H9 (cell line): Measurements from ENCODE around the gene TCF4. TPM values are rescaled to one million over a fixed set of nuclear protein-coding genes. Genes with fewer than 3 reads are reported as not detected.

Experiments
- DNase-seq: peaks from one replicate; pipeline ENCODE4 v3.0.0-alpha.2; 2017
- H2AFZ ChIP-seq: one replicate; pipeline ENCODE4 v1.6.1; 2013; ENCODE audit warnings: mild to moderate bottlenecking, low read length, control low read depth, moderate library complexity
- H2AK5ac ChIP-seq: 2 replicates; pipeline ENCODE4 v1.6.1; 2013; ENCODE audit warnings: low read length, control low read depth, mixed read lengths; ENCODE audit not compliant: insufficient read length
- H2BK120ac ChIP-seq: one replicate; pipeline ENCODE4 v1.6.1; 2013; ENCODE audit warnings: low read depth, mild to moderate bottlenecking, low read length, control low read depth, inconsistent platforms; ENCODE audit not compliant: poor library complexity, severe bottlenecking
- H2BK12ac ChIP-seq: 2 replicates; pipeline ENCODE4 v1.6.1; 2013; ENCODE audit warnings: low read length, control low read depth, mixed read lengths, low read depth; ENCODE audit not compliant: insufficient read length
- H2BK15ac ChIP-seq: 2 replicates; pipeline ENCODE4 v1.6.1; 2013; ENCODE audit warnings: low read depth, low read length, control low read depth
- H2BK20ac ChIP-seq: one replicate; pipeline ENCODE4 v1.6.1; 2013; ENCODE audit warnings: low read depth, mild to moderate bottlenecking, low read length, control low read depth, inconsistent platforms; ENCODE audit not compliant: poor library complexity, severe bottlenecking
- H2BK5ac ChIP-seq: 2 replicates; pipeline ENCODE4 v1.6.1; 2013; ENCODE audit warnings: low read length, control low read depth, mixed read lengths; ENCODE audit not compliant: insufficient read length
- H3K14ac ChIP-seq: 2 replicates; pipeline ENCODE4 v1.6.1; 2013; ENCODE audit warnings: low read length, control low read depth; ENCODE audit not compliant: insufficient read depth
- H3K18ac ChIP-seq: 2 replicates; pipeline ENCODE4 v1.6.1; 2013; ENCODE audit warnings: low read depth, mild to moderate bottlenecking, mixed read lengths, low read length, control low read depth; ENCODE audit not compliant: insufficient read length
- H3K23ac ChIP-seq: 2 replicates; pipeline ENCODE4 v1.6.1; 2013; ENCODE audit warnings: low read length, control low read depth, mixed read lengths, low read depth; ENCODE audit not compliant: insufficient read length
- H3K23me2 ChIP-seq: 2 replicates; pipeline ENCODE4 v1.6.1; 2013; ENCODE audit warnings: low read depth, mild to moderate bottlenecking, mixed read lengths, low read length, control low read depth; ENCODE audit not compliant: insufficient read length, poor library complexity, severe bottlenecking
- H3K27ac ChIP-seq: 2 replicates; pipeline ENCODE4 v1.5.1; 2013; ENCODE audit warnings: low read length, control low read depth, mixed read lengths, low read depth; ENCODE audit not compliant: insufficient read length
- H3K27me3 ChIP-seq: 2 replicates; pipeline ENCODE4 v1.6.1; 2013; ENCODE audit warnings: low read length, control low read depth, inconsistent platforms; ENCODE audit not compliant: insufficient read depth
- H3K4ac ChIP-seq: 2 replicates; pipeline ENCODE4 v1.6.1; 2013; ENCODE audit warnings: low read depth, mild to moderate bottlenecking, control low read depth, inconsistent platforms, low read length, moderate library complexity
- H3K4me1 ChIP-seq: 2 replicates; pipeline ENCODE4 v1.6.1; 2013; ENCODE audit warnings: low read length, control low read depth, inconsistent platforms; ENCODE audit not compliant: insufficient read depth
- H3K4me2 ChIP-seq: 2 replicates; pipeline ENCODE4 v1.6.1; 2013; ENCODE audit warnings: low read length, control low read depth, mixed read lengths; ENCODE audit not compliant: insufficient read length, insufficient read depth
- H3K56ac ChIP-seq: 2 replicates; pipeline ENCODE4 v1.6.1; 2013; ENCODE audit warnings: low read depth, mild to moderate bottlenecking, mixed read lengths, low read length, control low read depth; ENCODE audit not compliant: insufficient read length
- H3K79me1 ChIP-seq: 2 replicates; pipeline ENCODE4 v1.6.1; 2013; ENCODE audit warnings: low read depth, mild to moderate bottlenecking, moderate library complexity, low read length, control low read depth, inconsistent platforms; ENCODE audit not compliant: insufficient read depth, poor library complexity, severe bottlenecking
- H3K79me2 ChIP-seq: 2 replicates; pipeline ENCODE4 v1.6.1; 2013; ENCODE audit warnings: low read length, control low read depth, inconsistent platforms; ENCODE audit not compliant: insufficient read depth
- H3K9ac ChIP-seq: 2 replicates; pipeline ENCODE4 v1.6.1; 2013; ENCODE audit warnings: low read length, control low read depth, mixed read lengths; ENCODE audit not compliant: insufficient read length; ENCODE audit errors: extremely low read depth
- H3K9me3 ChIP-seq: one replicate; pipeline ENCODE4 v1.6.1; 2013; ENCODE audit warnings: low read depth, low read length, inconsistent platforms; ENCODE audit not compliant: control insufficient read depth
- H3T11ph ChIP-seq: one replicate; pipeline ENCODE4 v1.6.1; 2013; ENCODE audit warnings: mild to moderate bottlenecking, low read length, control low read depth, inconsistent platforms
- H4K20me1 ChIP-seq: one replicate; pipeline ENCODE4 v1.6.1; 2013; ENCODE audit not compliant: control insufficient read depth, insufficient read length, insufficient read depth
- H4K5ac ChIP-seq: 2 replicates; pipeline ENCODE4 v1.6.1; 2013; ENCODE audit warnings: low read depth, mild to moderate bottlenecking, mixed read lengths, low read length, control low read depth; ENCODE audit not compliant: insufficient read length
- H4K8ac ChIP-seq: replicated peaks from 2 replicates; pipeline ENCODE4 v1.6.1; 2013; ENCODE audit warnings: low read length, control low read depth, mixed read lengths, low read depth; ENCODE audit not compliant: insufficient read length
- H4K91ac ChIP-seq: 2 replicates; pipeline ENCODE4 v1.6.1; 2013; ENCODE audit warnings: low read depth, mild to moderate bottlenecking, moderate library complexity, mixed read lengths, low read length, control low read depth; ENCODE audit not compliant: insufficient read length
- H3K27ac Mint-ChIP-seq, 3 experiments: 2 replicates in 2 of 3; 3 replicates in 1 of 3; pipeline ENCODE4 v1.8.0; 2020 to 2021; ENCODE audit warnings: mixed read lengths in 3 of 3, mild to moderate bottlenecking in 1 of 3, moderate library complexity in 1 of 3
- H3K27me3 Mint-ChIP-seq: 2 replicates; pipeline ENCODE4 v1.8.0; 2021; ENCODE audit warnings: low read depth, mild to moderate bottlenecking, moderate library complexity, mixed read lengths
- H3K36me3 Mint-ChIP-seq, 3 experiments: 2 replicates in 2 of 3; 3 replicates in 1 of 3; pipeline ENCODE4 v1.8.0; 2020 to 2021; ENCODE audit warnings: low read depth in 3 of 3, mixed read lengths in 3 of 3; ENCODE audit not compliant: insufficient read depth in 1 of 3
- H3K4me1 Mint-ChIP-seq, 2 experiments: 2 replicates each; pipeline ENCODE4 v1.8.0; 2020; ENCODE audit warnings: mixed read lengths in 2 of 2
- H3K4me3 Mint-ChIP-seq, 2 experiments: 2 replicates in 1 of 2; 3 replicates in 1 of 2; pipeline ENCODE4 v1.8.0; 2020 to 2021; ENCODE audit warnings: mild to moderate bottlenecking in 2 of 2, mixed read lengths in 2 of 2, moderate library complexity in 1 of 2
- H3K9me3 Mint-ChIP-seq, 2 experiments: 2 replicates in 1 of 2; 3 replicates in 1 of 2; pipeline ENCODE4 v1.8.0; 2020; ENCODE audit warnings: mild to moderate bottlenecking in 2 of 2, mixed read lengths in 2 of 2, moderate library complexity in 1 of 2
- CTCF ChIP-seq: fragments of 200-600 bp; sonication (generic); conservative IDR thresholded peaks from 3 replicates; pipeline ENCODE4 v1.8.0; 2021; ENCODE audit warnings: antibody characterized with exemption, mild to moderate bottlenecking
- WGBS: extraction: QIAGEN DNeasy Blood & Tissue Kit; methylation state at CpG from one replicate; pipeline ENCODE4 v1.1.7; 2013; ENCODE audit warnings: missing lambda C conversion rate, low lambda C conversion rate, mixed read lengths; ENCODE audit not compliant: insufficient read length; ENCODE audit errors: extremely low coverage; 5-methylcytosine and 5-hydroxymethylcytosine counted together
- total RNA-seq: library from RNA; stranded (reverse); gene quantifications from 2 replicates; pipeline ENCODE4 v1.2.1, GENCODE V29; 2021

TCF4 gene
- total RNA-seq, 1 experiment from 2014 or later, result 99.4 TPM

GRCh38 chr18:55317864-55318263 lies 270.1 kb downstream of the TCF4 start:
- H3K4me1 Mint-ChIP-seq, result peaks cover 53 to 67% of the 10 kb centered on the region in 2 experiments
- Histone ChIP-seq H2BK120ac (no peak overlapping the region), H3K79me1 (no peaks in the 10 kb centered on the region), H3K14ac (no peak overlapping the region), H2BK12ac (no peak overlapping the region), H4K5ac (no peak overlapping the region), H3T11ph (no peak overlapping the region), H2BK5ac (no peak overlapping the region), H3K79me2 (peaks cover 1% of the 10 kb centered on the region; the same call in 1 of the 2 replicates), H2AK5ac (no peak overlapping the region), H3K9me3 (no peaks in the 10 kb centered on the region), H4K20me1 (no peaks in the 10 kb centered on the region), H3K4ac (no peak overlapping the region), H3K23ac (no peak overlapping the region), H2BK20ac (no peak overlapping the region), H3K27me3 (no peaks in the 10 kb centered on the region), H4K91ac (no peak overlapping the region), H2AFZ (no peak overlapping the region), H3K56ac (no peak overlapping the region), H3K27ac (no peak overlapping the region), H3K4me1 (peaks cover 4% of the 10 kb centered on the region; the same call in 1 of the 2 replicates), H2BK15ac (no peak overlapping the region), H3K9ac (no peak overlapping the region), H4K8ac (no peak overlapping the region), H3K4me2 (no peak overlapping the region), H3K18ac (no peak overlapping the region), H3K23me2 (peaks cover 9% of the 10 kb centered on the region)
- no peaks in the 10 kb centered on the region; the same call in 1 of the 2 replicates for H3K27me3 Mint-ChIP-seq
- H3K36me3 Mint-ChIP-seq, result no peaks in the 10 kb centered on the region
- TF ChIP-seq CTCF, result no peak
- H3K27ac Mint-ChIP-seq, result no peak overlapping the region
- no peak overlapping the region for H3K4me3 Mint-ChIP-seq
- no peak for DNase-seq
- no peaks in the 10 kb centered on the region for H3K9me3 Mint-ChIP-seq
- no CpG with 5 or more reads among the region's 6 CpGs for WGBS
